Measurements from ENCODE around the gene FAM210A.

- no peak for TF ChIP-seq CTCF (IDR thresholded peaks at IDR 0.05; ENCODE audit: borderline replicate concordance, extremely low read depth, low read length, poor library complexity, severe bottlenecking)
- TF ChIP-seq EZH2 (IDR thresholded peaks at IDR 0.05; ENCODE audit: borderline replicate concordance, low read depth, low read length, severe bottlenecking) = no peak
Measured at GRCh38 chr18:13647761-13648160, 78.6 kb downstream of the FAM210A start.

All from DND-41 (cell line).